Measurements from ENCODE around the gene IQGAP2. TPM values are rescaled to one million over a fixed set of nuclear protein-coding genes. Genes with fewer than 3 reads are reported as not detected.

IQGAP2 gene
- total RNA-seq, 1 experiment from 2014 or later, result not detected

GRCh38 chr5:76552546-76552945 is 149.5 kb downstream of the IQGAP2 start:
- Histone ChIP-seq H3F3A (ENCODE audit: low read length, unreplicated experiment) (no peaks in the 10 kb centered on the region), H4K20me1 (ENCODE audit: low read length) (no peaks in the 10 kb centered on the region), H3K9ac (ENCODE audit: low read length) (no peak overlapping the region), H3K4me1 (ENCODE audit: insufficient read depth, low read length) (no peaks in the 10 kb centered on the region), H3K27me3 (ENCODE audit: low read length) (peaks cover 34% of the 10 kb centered on the region), H2AFZ (ENCODE audit: low read length) (no peak overlapping the region), H3K4me2 (ENCODE audit: low read length) (no peak overlapping the region), H3K9me2 (replicated peaks; ENCODE audit: low read length) (no peaks in the 10 kb centered on the region), H3K27ac (ENCODE audit: low read length) (no peak overlapping the region), H3K4me3 (ENCODE audit: low read length) (no peak overlapping the region), H3K9me3 (ENCODE audit: low read length) (no peaks in the 10 kb centered on the region), H3K36me3 (ENCODE audit: low read depth, low read length) (no peaks in the 10 kb centered on the region), H3K79me2 (ENCODE audit: low read length) (no peaks in the 10 kb centered on the region)
- no TSS peak for BruUV-seq (replicated peaks)
- CTCF ChIA-PET, result no interaction called here
- ATAC-seq (no peak), DNase-seq (no peak)
- intact Hi-C loops (cut with micrococcal nuclease), result no loop called here
- no peak for TF ChIP-seq CTCF (conservative IDR thresholded peaks at IDR 0.05; ENCODE audit: low read depth, low read length)
- no peak for TF ChIP-seq EZH2phosphoT487 (IDR thresholded peaks at IDR 0.05; ENCODE audit: borderline replicate concordance, low read length)
- TF ChIP-seq EZH2 (IDR thresholded peaks at IDR 0.05; ENCODE audit: low read length, unreplicated experiment), result no peak
- POLR2A ChIA-PET (ENCODE audit: unreplicated experiment), result no interaction called here

DNA sequence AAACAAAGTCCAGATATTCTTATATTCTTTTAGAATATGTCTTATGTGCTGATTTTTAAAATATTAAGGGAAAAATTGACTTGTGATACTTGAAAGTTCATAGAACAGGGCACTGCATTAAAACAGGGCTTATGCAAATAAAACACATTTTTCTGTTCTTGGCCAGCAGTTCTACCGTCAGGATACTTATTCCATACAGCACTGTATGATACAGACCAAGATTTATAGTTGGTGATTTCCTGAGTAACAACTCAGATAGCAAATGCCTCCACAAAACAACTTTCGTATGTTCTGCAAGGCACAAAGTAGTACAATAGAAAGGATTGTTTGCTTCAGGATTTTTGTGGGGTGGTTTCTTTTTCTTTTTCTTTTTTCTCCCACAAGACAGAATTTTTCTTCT is 150.2 kb downstream of the IQGAP2 start:
- BruUV-seq (replicated peaks), result no TSS peak
- Histone ChIP-seq H3K27ac (ENCODE audit: low read length) (no peak overlapping the region), H3F3A (ENCODE audit: low read length, unreplicated experiment) (no peaks in the 10 kb centered on the region), H3K27me3 (ENCODE audit: low read length) (peaks cover 27% of the 10 kb centered on the region), H3K4me2 (ENCODE audit: low read length) (no peak overlapping the region), H4K20me1 (ENCODE audit: low read length) (no peaks in the 10 kb centered on the region), H3K36me3 (ENCODE audit: low read depth, low read length) (no peaks in the 10 kb centered on the region), H3K9me3 (ENCODE audit: low read length) (no peaks in the 10 kb centered on the region), H3K9ac (ENCODE audit: low read length) (no peak overlapping the region), H3K9me2 (replicated peaks; ENCODE audit: low read length) (no peaks in the 10 kb centered on the region), H2AFZ (ENCODE audit: low read length) (no peak overlapping the region), H3K79me2 (ENCODE audit: low read length) (no peaks in the 10 kb centered on the region), H3K4me1 (ENCODE audit: insufficient read depth, low read length) (no peaks in the 10 kb centered on the region), H3K4me3 (ENCODE audit: low read length) (no peak overlapping the region)
- ChIA-PET CTCF (no interaction called here), POLR2A (ENCODE audit: unreplicated experiment) (no interaction called here)
- no peak for TF ChIP-seq CTCF (conservative IDR thresholded peaks at IDR 0.05; ENCODE audit: low read depth, low read length)
- TF ChIP-seq EZH2 (IDR thresholded peaks at IDR 0.05; ENCODE audit: low read length, unreplicated experiment), result no peak
- TF ChIP-seq EZH2phosphoT487 (IDR thresholded peaks at IDR 0.05; ENCODE audit: borderline replicate concordance, low read length), result no peak
- no peak for ATAC-seq
- no peak for DNase-seq
- intact Hi-C loops (cut with micrococcal nuclease), result no loop called here

DNA sequence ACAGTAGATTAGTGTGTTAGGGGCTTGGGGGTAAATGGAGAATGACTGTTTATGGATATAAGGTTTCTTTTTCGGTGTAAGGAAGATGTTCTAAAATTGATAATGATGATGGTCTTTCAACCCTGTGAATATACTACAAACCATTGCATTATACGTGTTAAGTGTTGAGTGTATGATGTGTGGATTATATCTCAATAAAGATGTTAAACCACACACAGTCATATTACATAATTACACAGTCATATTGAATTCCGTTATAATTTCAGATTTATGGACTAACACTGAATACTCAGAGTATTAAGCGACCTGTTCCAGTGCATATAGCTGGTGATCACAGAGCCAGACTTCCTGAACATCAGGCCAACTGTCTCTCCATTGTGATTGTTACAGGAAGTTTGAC is 152.0 kb downstream of the IQGAP2 start:
- no peak overlapping the region for H3K4me2 ChIP-seq (ENCODE audit: low read length)
- no peak overlapping the region for H2AFZ ChIP-seq (ENCODE audit: low read length)
- no peaks in the 10 kb centered on the region for H3K79me2 ChIP-seq (ENCODE audit: low read length)
- no peaks in the 10 kb centered on the region for H3K9me2 ChIP-seq (replicated peaks; ENCODE audit: low read length)
- H3K9me3 ChIP-seq (ENCODE audit: low read length), result no peaks in the 10 kb centered on the region
- no peak for TF ChIP-seq CTCF (conservative IDR thresholded peaks at IDR 0.05; ENCODE audit: low read depth, low read length)
- H3K27ac ChIP-seq (ENCODE audit: low read length), result no peak overlapping the region
- intact Hi-C loops (cut with micrococcal nuclease), result no loop called here
- H3K4me3 ChIP-seq (ENCODE audit: low read length), result no peak overlapping the region
- BruUV-seq (replicated peaks), result no TSS peak
- no peaks in the 10 kb centered on the region for H3K4me1 ChIP-seq (ENCODE audit: insufficient read depth, low read length)
- no peaks in the 10 kb centered on the region for H4K20me1 ChIP-seq (ENCODE audit: low read length)
- POLR2A ChIA-PET (ENCODE audit: unreplicated experiment), result no interaction called here
- H3F3A ChIP-seq (ENCODE audit: low read length, unreplicated experiment), result no peaks in the 10 kb centered on the region
- H3K27me3 ChIP-seq (ENCODE audit: low read length), result peaks cover 21% of the 10 kb centered on the region
- DNase-seq, result no peak
- H3K36me3 ChIP-seq (ENCODE audit: low read depth, low read length), result no peaks in the 10 kb centered on the region
- no peak overlapping the region for H3K9ac ChIP-seq (ENCODE audit: low read length)
- CTCF ChIA-PET, result no interaction called here
- ATAC-seq, result no peak

Measured in PC-3 (cell line).